ENCODE data around the gene RDH11. TPM values are rescaled to one million over a fixed set of nuclear protein-coding genes. Genes with fewer than 3 reads are reported as not detected.
A peak's percentile ranks its signal among the peaks of the same experiment; 100 is the strongest.

Gene RDH11, protein sequence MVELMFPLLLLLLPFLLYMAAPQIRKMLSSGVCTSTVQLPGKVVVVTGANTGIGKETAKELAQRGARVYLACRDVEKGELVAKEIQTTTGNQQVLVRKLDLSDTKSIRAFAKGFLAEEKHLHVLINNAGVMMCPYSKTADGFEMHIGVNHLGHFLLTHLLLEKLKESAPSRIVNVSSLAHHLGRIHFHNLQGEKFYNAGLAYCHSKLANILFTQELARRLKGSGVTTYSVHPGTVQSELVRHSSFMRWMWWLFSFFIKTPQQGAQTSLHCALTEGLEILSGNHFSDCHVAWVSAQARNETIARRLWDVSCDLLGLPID
- 10 to 100 TPM; 14.0 to 37.0 (median 21.7) TPM for total RNA-seq
- polyA plus RNA-seq: 10 to 100 TPM; 18.4 to 40.3 TPM

DNA sequence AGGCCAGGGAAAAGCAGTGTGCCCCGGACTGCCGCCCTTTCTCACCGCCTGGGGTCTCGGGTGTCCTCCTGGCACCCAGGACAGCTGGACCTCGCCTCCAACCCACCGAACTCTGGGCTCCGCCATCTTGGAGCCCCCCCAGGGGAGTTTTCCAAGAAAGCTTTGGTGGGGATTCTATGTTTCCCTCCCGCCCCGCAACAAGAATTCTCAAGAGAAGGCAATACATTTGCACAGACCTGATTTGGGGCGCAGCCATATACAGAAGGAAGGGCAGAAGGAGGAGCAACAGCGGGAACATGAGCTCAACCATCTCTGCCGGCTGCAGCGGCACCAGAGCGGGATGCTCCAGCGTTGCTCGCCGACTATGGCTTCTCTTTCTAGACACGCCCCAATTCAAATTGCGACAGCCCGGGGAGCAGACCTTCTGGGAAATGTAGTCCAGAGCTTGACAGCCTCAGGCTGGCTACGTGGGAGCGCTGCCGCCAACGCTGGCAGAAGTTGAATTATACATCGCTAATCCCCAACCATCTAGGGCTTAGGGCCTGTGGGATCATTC lies at the start of gene RDH11:
Gene RDH11 (minus strand): TSS at position 371 of the 556 bp plus-strand sequence. CDS start 61 bp downstream, at position 310.
- Histone ChIP-seq H3K4me1 (peaks cover 0 to 6% (median 0%) of the 10 kb centered on the region in 3 donors), H3K27me3 (no peaks in the 10 kb centered on the region), H3K36me3 (no peaks in the 10 kb centered on the region), H3K27ac (peak within 1 kb of the TSS; percentile 31 to 88 (median 70)), H3K9me3 (no peaks in the 10 kb centered on the region), H3K4me3 (peak within 1 kb of the TSS; percentile 51 to 83 (median 67))
- intact Hi-C loops (cut with DNase I): no loop called here
- DNase-seq (peak; percentile 79 to 90 (median 86)), FAIRE-seq (no peak), ATAC-seq (peak; percentile 96 to 99 (median 98))
- no peak for TF ChIP-seq CTCF (IDR thresholded peaks at IDR 0.05)
- 0% methylated on average over 25 of the region's 25 CpGs for WGBS, 2 donors

GRCh38 chr14:67744046-67744445 lies 48.5 kb upstream of the RDH11 start:
- no peak for FAIRE-seq
- H3K27ac ChIP-seq: no peak overlapping the region
- H3K4me1 ChIP-seq: peaks cover 7 to 13% (median 8%) of the 10 kb centered on the region in 3 donors
- H3K36me3 ChIP-seq: peaks cover 0 to 3% (median 0%) of the 10 kb centered on the region in 3 donors
- no peak for TF ChIP-seq CTCF (IDR thresholded peaks at IDR 0.05)
- H3K9me3 ChIP-seq: no peaks in the 10 kb centered on the region
- intact Hi-C loops (cut with DNase I): no loop called here
- no peaks in the 10 kb centered on the region for H3K27me3 ChIP-seq
- WGBS, 2 donors: 22% methylated on average over 2 of the region's 2 CpGs
- no peak overlapping the region for H3K4me3 ChIP-seq
- ATAC-seq: peak in 2 of 4 donors; percentile 35 to 65
- no peak for DNase-seq

DNA sequence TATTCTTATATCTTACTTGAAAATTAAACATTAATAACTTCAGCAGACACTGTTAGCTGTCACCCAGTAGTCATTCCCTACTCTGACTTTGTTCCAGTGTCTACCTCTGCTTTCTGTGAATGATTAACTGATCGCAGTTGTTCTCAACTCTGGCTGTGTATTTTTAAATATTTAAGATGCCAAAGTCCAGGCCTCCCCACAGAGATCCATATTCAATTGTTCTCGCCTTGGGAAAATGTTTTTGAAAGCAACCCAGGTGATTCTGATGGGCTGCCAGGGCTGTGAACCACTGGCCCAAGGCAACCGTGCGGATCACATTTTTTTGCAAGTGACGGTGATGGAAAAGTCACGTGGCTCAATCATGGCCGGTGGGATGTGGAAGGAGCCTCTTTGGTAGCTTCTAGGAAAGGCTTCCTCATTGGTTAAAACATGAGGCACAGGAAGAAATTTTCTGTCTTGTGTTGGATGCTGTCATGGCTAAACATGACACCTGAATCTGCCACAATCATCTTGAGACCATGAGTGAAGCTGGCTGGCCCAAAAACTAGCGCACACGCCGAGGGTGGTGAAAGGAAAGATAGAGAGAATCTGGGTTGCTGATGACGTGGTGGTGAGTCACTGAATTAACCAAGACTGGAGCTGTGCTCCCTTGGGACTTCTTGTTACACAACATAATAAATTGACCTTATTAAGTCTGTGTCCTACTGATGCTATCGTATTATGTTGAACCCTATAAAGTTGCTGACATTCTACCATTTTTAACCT lies 43.4 kb upstream of the RDH11 start:
- WGBS, 2 donors: 11 to 13% methylated on average over 12 of the region's 12 CpGs
- Histone ChIP-seq H3K4me3 (no peak overlapping the region), H3K9me3 (no peaks in the 10 kb centered on the region), H3K27ac (peak overlapping the region; percentile 19 to 77 (median 63)), H3K36me3 (no peaks in the 10 kb centered on the region), H3K4me1 (peaks cover 11 to 31% (median 24%) of the 10 kb centered on the region in 3 donors), H3K27me3 (no peaks in the 10 kb centered on the region)
- TF ChIP-seq CTCF (IDR thresholded peaks at IDR 0.05): no peak
- intact Hi-C loops (cut with DNase I): no loop called here
- no peak for FAIRE-seq
- DNase-seq: peak in 4 of 6 donors; percentile 72 to 83 (median 74)
- ATAC-seq: peak; percentile 82 to 87 (median 86)

- H3K9me3 ChIP-seq: no peaks in the 10 kb centered on the region
- 33 to 38% methylated on average over 4 of the region's 4 CpGs for WGBS, 2 donors
- peak overlapping the region in 2 of 4 donors; percentile 44 to 45 for H3K27ac ChIP-seq
- H3K27me3 ChIP-seq: no peaks in the 10 kb centered on the region
- H3K4me1 ChIP-seq: peaks cover 11 to 26% (median 24%) of the 10 kb centered on the region in 3 donors
- no peak for TF ChIP-seq CTCF (IDR thresholded peaks at IDR 0.05)
- no peak overlapping the region for H3K4me3 ChIP-seq
- FAIRE-seq (no peak), DNase-seq (peak in 2 of 6 donors; percentile 33 to 54), ATAC-seq (peak in 3 of 4 donors; percentile 27 to 58 (median 29))
- intact Hi-C loops (cut with DNase I): no loop called here
- no peaks in the 10 kb centered on the region for H3K36me3 ChIP-seq
Observed at GRCh38 chr14:67736771-67737170, 41.2 kb upstream of the RDH11 start.

Data from pancreas (tissue), 10 donors.